ENCODE data around the gene KIAA1217.

The KIAA1217 gene

DNA sequence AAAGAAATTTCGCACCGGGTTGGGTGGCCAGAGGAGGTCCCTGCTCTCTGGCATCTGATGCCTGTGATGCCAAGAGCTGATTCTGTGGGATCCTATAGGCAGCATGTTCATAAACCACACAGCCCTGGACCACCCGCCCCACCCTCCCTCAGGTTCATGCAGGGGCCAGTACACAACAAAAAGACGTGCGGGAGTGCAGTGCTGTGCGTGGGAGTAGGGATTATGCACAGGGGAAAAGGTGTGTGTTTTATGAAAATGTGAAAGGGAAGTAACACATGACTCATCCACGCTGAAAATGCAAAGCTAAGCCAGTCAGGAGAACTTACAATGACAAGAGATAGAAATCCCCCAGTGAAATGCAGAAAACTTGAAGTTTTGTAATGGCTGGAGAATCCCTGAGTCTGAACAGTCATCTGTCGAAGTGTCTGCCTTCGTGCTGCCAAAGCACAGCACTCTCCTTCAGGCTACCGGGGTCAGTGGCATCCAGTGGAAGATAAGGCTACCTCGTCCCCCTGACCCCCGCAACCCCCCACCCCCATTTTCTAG lies 1.1 kb downstream of the KIAA1217 start:
- Histone ChIP-seq H3K4me1 (ENCODE audit: control insufficient read depth, low read depth, low read length) (peaks cover 49% of the 10 kb centered on the region), H3K27ac (ENCODE audit: low read length) (no peak overlapping the region), H3K36me3 (ENCODE audit: control insufficient read depth, low read depth, low read length) (no peaks in the 10 kb centered on the region), H3K9me3 (ENCODE audit: control insufficient read depth, low read depth, low read length) (no peaks in the 10 kb centered on the region), H3K4me3 (ENCODE audit: low read length) (peak overlapping the region; percentile 75), H3K27me3 (ENCODE audit: control insufficient read depth, insufficient read depth, low read length) (no peaks in the 10 kb centered on the region), H3K9ac (ENCODE audit: low read length) (peak overlapping the region; percentile 65)

DNA sequence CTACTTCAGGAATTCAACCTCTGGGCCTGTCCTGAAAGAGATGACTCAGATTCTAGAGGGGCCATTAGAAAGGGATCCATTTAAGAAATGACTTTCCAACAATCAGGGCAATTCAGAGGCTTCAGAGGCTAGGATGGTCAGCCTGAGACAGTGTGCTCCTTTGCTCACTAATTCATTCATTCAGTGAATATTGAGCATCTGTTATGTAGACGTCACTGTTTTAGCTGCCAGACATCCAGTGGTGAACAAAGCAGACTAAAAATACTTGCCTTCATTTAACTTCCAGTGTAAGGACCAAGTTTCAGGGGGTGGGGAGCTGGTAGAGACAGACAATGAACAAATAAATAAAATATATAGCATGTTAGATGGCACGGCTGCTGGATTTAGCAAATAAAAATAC lies 1.6 kb downstream of the KIAA1217 start:
- Histone ChIP-seq H3K27me3 (ENCODE audit: control insufficient read depth, insufficient read depth, low read length) (no peaks in the 10 kb centered on the region), H3K27ac (ENCODE audit: low read length) (no peak overlapping the region), H3K9me3 (ENCODE audit: control insufficient read depth, low read depth, low read length) (no peaks in the 10 kb centered on the region), H3K36me3 (ENCODE audit: control insufficient read depth, low read depth, low read length) (no peaks in the 10 kb centered on the region), H3K4me1 (ENCODE audit: control insufficient read depth, low read depth, low read length) (peaks cover 49% of the 10 kb centered on the region), H3K4me3 (ENCODE audit: low read length) (no peak overlapping the region), H3K9ac (ENCODE audit: low read length) (no peak overlapping the region)

- no peak overlapping the region for H3K27ac ChIP-seq (ENCODE audit: low read length)
- H3K4me1 ChIP-seq (ENCODE audit: control insufficient read depth, low read depth, low read length), result peaks cover 29% of the 10 kb centered on the region
- H3K9me3 ChIP-seq (ENCODE audit: control insufficient read depth, low read depth, low read length), result no peaks in the 10 kb centered on the region
- no peak overlapping the region for H3K4me3 ChIP-seq (ENCODE audit: low read length)
- no peak overlapping the region for H3K9ac ChIP-seq (ENCODE audit: low read length)
- H3K27me3 ChIP-seq (ENCODE audit: control insufficient read depth, insufficient read depth, low read length), result no peaks in the 10 kb centered on the region
- no peaks in the 10 kb centered on the region for H3K36me3 ChIP-seq (ENCODE audit: control insufficient read depth, low read depth, low read length)
Observed at GRCh38 chr10:24213266-24213665, 4.3 kb downstream of the KIAA1217 start.

GRCh38 chr10:24213881-24214280 lies 4.9 kb downstream of the KIAA1217 start:
- Histone ChIP-seq H3K27ac (ENCODE audit: low read length) (no peak overlapping the region), H3K4me1 (ENCODE audit: control insufficient read depth, low read depth, low read length) (peaks cover 25% of the 10 kb centered on the region), H3K36me3 (ENCODE audit: control insufficient read depth, low read depth, low read length) (no peaks in the 10 kb centered on the region), H3K4me3 (ENCODE audit: low read length) (no peak overlapping the region), H3K9ac (ENCODE audit: low read length) (no peak overlapping the region), H3K27me3 (ENCODE audit: control insufficient read depth, insufficient read depth, low read length) (no peaks in the 10 kb centered on the region), H3K9me3 (ENCODE audit: control insufficient read depth, low read depth, low read length) (no peaks in the 10 kb centered on the region)

GRCh38 chr10:24214762-24215161 lies 5.8 kb downstream of the KIAA1217 start:
- H3K9me3 ChIP-seq (ENCODE audit: control insufficient read depth, low read depth, low read length), result no peaks in the 10 kb centered on the region
- H3K27ac ChIP-seq (ENCODE audit: low read length), result no peak overlapping the region
- no peaks in the 10 kb centered on the region for H3K27me3 ChIP-seq (ENCODE audit: control insufficient read depth, insufficient read depth, low read length)
- no peak overlapping the region for H3K4me3 ChIP-seq (ENCODE audit: low read length)
- H3K9ac ChIP-seq (ENCODE audit: low read length), result no peak overlapping the region
- H3K36me3 ChIP-seq (ENCODE audit: control insufficient read depth, low read depth, low read length), result no peaks in the 10 kb centered on the region
- peaks cover 22% of the 10 kb centered on the region for H3K4me1 ChIP-seq (ENCODE audit: control insufficient read depth, low read depth, low read length)

- Histone ChIP-seq H3K9ac (ENCODE audit: low read length) (no peak overlapping the region), H3K4me3 (ENCODE audit: low read length) (no peak overlapping the region), H3K27me3 (ENCODE audit: control insufficient read depth, insufficient read depth, low read length) (no peaks in the 10 kb centered on the region), H3K9me3 (ENCODE audit: control insufficient read depth, low read depth, low read length) (no peaks in the 10 kb centered on the region), H3K27ac (ENCODE audit: low read length) (no peak overlapping the region), H3K36me3 (ENCODE audit: control insufficient read depth, low read depth, low read length) (no peaks in the 10 kb centered on the region), H3K4me1 (ENCODE audit: control insufficient read depth, low read depth, low read length) (peaks cover 19% of the 10 kb centered on the region)
Observed at GRCh38 chr10:24215196-24215595, 6.3 kb downstream of the KIAA1217 start.

GRCh38 chr10:24215603-24216002 lies 6.7 kb downstream of the KIAA1217 start:
- no peak overlapping the region for H3K4me3 ChIP-seq (ENCODE audit: low read length)
- H3K27ac ChIP-seq (ENCODE audit: low read length), result no peak overlapping the region
- no peaks in the 10 kb centered on the region for H3K27me3 ChIP-seq (ENCODE audit: control insufficient read depth, insufficient read depth, low read length)
- H3K36me3 ChIP-seq (ENCODE audit: control insufficient read depth, low read depth, low read length), result no peaks in the 10 kb centered on the region
- no peak overlapping the region for H3K9ac ChIP-seq (ENCODE audit: low read length)
- no peaks in the 10 kb centered on the region for H3K9me3 ChIP-seq (ENCODE audit: control insufficient read depth, low read depth, low read length)
- peaks cover 16% of the 10 kb centered on the region for H3K4me1 ChIP-seq (ENCODE audit: control insufficient read depth, low read depth, low read length)

DNA sequence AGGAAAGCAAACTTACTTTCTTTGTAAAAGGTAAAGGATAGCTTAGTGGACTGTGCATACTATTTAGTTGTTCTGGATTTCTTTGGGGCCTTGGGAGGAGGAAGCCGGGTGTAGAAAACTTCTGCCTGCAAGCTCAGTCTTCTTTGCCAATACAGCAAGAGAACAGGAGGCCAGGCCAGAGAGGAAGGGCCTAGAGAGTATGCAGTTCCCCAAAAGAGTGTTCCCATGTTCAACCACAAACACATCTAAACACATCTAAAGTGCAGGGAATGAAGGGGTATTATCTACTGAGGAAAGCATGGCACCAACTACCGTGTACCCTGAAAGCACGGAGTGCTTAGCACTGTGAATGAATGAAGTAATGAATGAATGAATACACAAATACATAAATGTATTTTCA lies 11.0 kb downstream of the KIAA1217 start:
- Histone ChIP-seq H3K27me3 (ENCODE audit: control insufficient read depth, insufficient read depth, low read length) (no peaks in the 10 kb centered on the region), H3K27ac (ENCODE audit: low read length) (no peak overlapping the region), H3K9me3 (ENCODE audit: control insufficient read depth, low read depth, low read length) (no peaks in the 10 kb centered on the region), H3K4me3 (ENCODE audit: low read length) (no peak overlapping the region), H3K9ac (ENCODE audit: low read length) (no peak overlapping the region), H3K36me3 (ENCODE audit: control insufficient read depth, low read depth, low read length) (peaks cover 7% of the 10 kb centered on the region), H3K4me1 (ENCODE audit: control insufficient read depth, low read depth, low read length) (peaks cover 3% of the 10 kb centered on the region)

DNA sequence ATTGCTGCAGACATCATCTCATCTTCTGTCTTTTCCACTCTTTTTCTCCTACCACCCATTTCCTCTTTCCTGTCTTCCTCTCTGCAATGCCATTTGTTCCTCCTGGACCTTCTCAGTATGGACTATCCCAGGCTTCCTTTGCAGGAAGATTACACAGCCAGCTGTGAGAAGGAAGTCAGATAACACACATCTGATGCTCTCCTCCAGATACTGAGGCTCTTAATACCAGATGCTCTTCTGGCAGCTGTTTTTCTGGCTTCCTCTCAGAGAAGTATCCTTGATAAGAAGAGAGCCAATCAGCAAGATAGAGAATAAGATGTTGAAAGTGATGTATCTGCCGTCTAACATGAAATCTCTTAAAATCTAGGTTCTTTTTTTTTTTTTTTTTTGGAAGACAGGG lies 14.4 kb downstream of the KIAA1217 start:
- no peaks in the 10 kb centered on the region for H3K27me3 ChIP-seq (ENCODE audit: control insufficient read depth, insufficient read depth, low read length)
- H3K9me3 ChIP-seq (ENCODE audit: control insufficient read depth, low read depth, low read length), result no peaks in the 10 kb centered on the region
- peaks cover 7% of the 10 kb centered on the region for H3K36me3 ChIP-seq (ENCODE audit: control insufficient read depth, low read depth, low read length)
- H3K27ac ChIP-seq (ENCODE audit: low read length), result no peak overlapping the region
- no peak overlapping the region for H3K4me3 ChIP-seq (ENCODE audit: low read length)
- H3K9ac ChIP-seq (ENCODE audit: low read length), result no peak overlapping the region
- peaks cover 3% of the 10 kb centered on the region for H3K4me1 ChIP-seq (ENCODE audit: control insufficient read depth, low read depth, low read length)

DNA sequence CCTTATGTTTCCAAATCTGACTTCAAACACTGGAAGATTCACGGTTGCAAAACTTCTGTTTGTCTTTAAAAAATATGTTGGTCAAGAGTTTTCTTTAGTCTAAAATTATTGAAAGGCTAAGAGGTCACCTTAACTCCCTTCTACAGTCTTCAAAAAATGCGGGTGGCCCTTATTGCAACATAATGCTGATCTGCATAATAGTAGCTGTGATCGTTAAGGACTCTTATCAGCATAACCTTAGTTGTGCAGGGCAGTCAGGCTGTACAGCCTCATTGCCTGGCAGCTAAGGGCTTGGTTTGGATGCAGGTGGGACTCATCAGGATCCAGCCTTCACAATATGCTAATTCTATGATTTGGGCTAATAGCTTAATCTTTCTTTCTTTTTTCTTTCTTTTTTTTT lies 15.0 kb downstream of the KIAA1217 start:
- Histone ChIP-seq H3K9me3 (ENCODE audit: control insufficient read depth, low read depth, low read length) (no peaks in the 10 kb centered on the region), H3K9ac (ENCODE audit: low read length) (no peak overlapping the region), H3K4me1 (ENCODE audit: control insufficient read depth, low read depth, low read length) (peaks cover 3% of the 10 kb centered on the region), H3K27me3 (ENCODE audit: control insufficient read depth, insufficient read depth, low read length) (no peaks in the 10 kb centered on the region), H3K36me3 (ENCODE audit: control insufficient read depth, low read depth, low read length) (peaks cover 7% of the 10 kb centered on the region), H3K4me3 (ENCODE audit: low read length) (no peak overlapping the region), H3K27ac (ENCODE audit: low read length) (no peak overlapping the region)

- no peak overlapping the region for H3K27ac ChIP-seq (ENCODE audit: low read length)
- H3K9ac ChIP-seq (ENCODE audit: low read length), result no peak overlapping the region
- no peaks in the 10 kb centered on the region for H3K36me3 ChIP-seq (ENCODE audit: control insufficient read depth, low read depth, low read length)
- no peaks in the 10 kb centered on the region for H3K9me3 ChIP-seq (ENCODE audit: control insufficient read depth, low read depth, low read length)
- H3K4me3 ChIP-seq (ENCODE audit: low read length), result no peak overlapping the region
- H3K27me3 ChIP-seq (ENCODE audit: control insufficient read depth, insufficient read depth, low read length), result no peaks in the 10 kb centered on the region
- no peaks in the 10 kb centered on the region for H3K4me1 ChIP-seq (ENCODE audit: control insufficient read depth, low read depth, low read length)
Observed at GRCh38 chr10:24228642-24229041, 19.7 kb downstream of the KIAA1217 start.

- no peaks in the 10 kb centered on the region for H3K4me1 ChIP-seq (ENCODE audit: control insufficient read depth, low read depth, low read length)
- H3K27ac ChIP-seq (ENCODE audit: low read length), result no peak overlapping the region
- H3K9me3 ChIP-seq (ENCODE audit: control insufficient read depth, low read depth, low read length), result no peaks in the 10 kb centered on the region
- H3K4me3 ChIP-seq (ENCODE audit: low read length), result no peak overlapping the region
- no peak overlapping the region for H3K9ac ChIP-seq (ENCODE audit: low read length)
- H3K27me3 ChIP-seq (ENCODE audit: control insufficient read depth, insufficient read depth, low read length), result no peaks in the 10 kb centered on the region
- no peaks in the 10 kb centered on the region for H3K36me3 ChIP-seq (ENCODE audit: control insufficient read depth, low read depth, low read length)
Observed at GRCh38 chr10:24229909-24230308, 21.0 kb downstream of the KIAA1217 start.

Data from iPS-18a (cell line).